NCI-H2171 (cell line): Measurements from ENCODE around the gene SLC9C1.

Source experiments
- DNase-seq: peaks from one replicate; lab custom pipeline; 2025; lab: John Stamatoyannopoulos, UW

The SLC9C1 gene

DNA sequence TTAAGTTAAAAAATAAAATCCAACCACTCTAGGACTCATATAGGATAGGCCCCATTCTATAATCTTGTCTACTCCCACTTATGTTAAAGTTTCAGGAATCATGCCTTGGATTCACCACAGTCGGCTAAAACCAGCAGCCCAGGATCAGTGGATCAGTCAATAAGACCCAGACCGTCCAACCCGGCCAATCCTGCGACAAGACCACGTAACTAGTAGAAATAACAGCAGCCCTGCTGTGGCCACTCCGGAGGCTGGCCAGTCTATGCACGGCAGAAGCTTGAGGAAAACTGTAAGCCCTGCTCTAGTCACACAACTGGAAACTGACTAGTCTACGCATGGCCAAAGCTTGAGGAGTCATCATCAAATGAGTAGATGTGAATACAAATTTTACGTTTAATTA lies 12.8 kb upstream of the SLC9C1 start:
- no peak for DNase-seq

DNA sequence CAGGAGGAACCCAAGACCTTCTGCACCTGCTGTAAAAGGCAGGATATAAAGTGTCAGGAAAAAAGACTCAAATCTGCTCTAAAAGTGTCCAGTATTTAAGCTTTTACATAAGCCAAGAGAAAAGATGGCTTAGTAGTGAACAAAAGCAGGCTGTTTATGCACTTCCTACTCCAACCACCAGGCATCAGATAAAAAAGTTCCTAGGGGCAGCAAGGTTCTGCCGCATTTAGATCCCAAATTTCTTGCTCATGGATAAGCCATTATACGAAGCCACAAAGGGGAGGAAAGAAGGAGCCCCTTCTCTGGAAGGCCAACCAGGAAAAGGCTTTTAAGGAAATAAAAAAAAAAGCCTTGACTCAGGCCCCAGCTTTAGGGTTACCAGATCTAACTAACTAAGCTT lies 10.6 kb upstream of the SLC9C1 start:
- DNase-seq, result no peak

DNA sequence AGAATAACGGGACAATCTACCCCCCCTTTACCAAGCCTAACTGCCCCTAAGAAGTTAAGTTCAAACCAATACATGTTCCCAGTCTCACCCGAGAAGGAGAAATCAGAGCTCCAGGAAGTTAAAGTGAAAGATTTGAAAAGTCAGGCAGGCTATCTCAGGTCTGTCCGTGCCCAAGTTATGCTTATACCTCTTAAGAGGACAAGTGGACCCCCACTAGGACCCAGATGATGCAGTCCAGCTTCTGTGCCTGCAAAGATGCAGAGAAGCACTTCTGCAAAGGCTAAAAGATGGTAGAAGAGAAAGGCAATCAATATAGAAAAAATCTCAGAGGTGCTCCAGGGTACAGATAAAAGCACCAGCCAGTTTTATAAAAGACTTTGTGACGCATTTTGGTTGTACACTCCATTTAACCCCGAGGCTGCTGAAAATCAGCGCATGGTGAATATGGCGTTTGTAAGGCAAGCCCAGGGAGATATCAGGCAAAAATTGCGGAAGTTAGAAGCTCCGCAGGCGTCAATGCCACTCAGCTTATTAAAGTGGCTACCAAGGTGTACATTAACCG lies 9.8 kb upstream of the SLC9C1 start:
- no peak for DNase-seq

DNA sequence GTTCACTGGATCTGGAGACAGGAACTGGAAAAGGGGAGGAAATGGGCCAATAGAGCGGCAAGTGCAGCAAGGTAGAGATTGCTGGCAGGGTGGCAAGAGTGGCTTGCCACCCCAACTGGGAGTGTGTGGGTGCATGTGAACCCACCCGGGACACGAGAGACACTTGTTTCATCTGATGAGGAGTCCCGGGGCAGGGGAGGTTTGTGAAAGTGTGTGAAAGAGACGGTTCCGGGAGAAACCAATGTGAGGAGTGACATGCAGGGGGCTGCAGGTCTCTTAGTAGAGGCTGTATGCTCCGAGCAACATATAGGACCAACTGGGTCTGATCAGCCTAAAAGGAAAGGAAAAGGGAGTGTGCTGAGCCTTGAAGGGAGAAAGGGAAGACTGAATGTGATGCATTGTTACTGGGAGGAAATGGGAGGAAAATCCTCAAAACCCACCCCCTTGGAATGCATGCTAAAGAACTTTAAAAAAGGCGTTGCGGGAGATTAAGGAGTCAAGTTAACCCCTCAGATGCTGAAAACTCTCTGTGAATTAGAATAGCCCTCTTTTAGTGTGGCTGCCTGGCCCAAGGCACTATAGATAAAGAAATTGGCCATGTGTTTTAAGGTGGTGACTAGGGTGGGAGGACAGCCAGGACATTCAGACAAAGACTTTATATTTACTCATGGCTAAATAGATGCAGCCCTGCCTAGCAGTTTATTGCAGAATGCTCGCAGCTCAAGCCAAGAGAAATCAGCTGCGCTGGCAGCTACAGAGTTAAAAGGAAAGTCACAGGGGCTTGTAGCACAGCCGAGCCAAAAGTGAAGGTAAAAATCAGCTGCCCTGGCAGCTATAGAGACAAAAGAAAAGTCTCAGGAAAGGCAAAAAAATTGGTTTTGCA lies 9.1 kb upstream of the SLC9C1 start:
- DNase-seq, result no peak

DNA sequence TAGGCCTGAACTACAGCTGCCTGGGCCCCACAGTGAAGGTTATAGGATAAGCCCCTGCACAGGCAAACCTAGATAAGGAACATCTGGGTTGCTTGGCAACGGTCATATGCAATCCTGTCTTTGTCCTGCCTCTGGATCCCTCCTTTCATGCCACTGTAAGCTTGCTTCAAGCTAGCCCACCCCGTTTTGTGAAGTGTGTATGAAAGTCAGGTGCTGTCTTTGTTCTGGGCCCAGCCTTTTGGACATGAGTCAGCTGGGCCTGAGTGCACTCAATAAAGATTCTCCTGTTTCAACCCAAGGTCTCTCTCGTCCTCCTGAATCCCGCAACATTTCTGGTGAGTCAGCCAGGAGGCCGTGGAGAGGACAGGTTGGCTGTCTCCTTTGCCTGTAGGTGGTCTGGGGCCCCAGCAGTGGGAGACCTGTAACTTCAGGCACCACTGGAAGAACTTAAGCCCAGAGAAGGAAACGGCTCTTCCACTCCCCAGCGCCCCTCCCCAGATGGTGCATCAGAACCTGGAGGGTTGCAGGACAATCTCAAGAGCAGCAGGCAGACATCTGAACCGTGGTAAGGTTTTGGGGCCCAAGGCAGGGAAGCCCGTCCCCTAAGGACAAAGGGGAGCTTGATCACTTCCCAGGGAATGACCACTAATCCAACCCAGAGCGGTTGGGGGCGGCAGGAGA lies 8.3 kb upstream of the SLC9C1 start:
- DNase-seq, result peak; percentile 21

DNA sequence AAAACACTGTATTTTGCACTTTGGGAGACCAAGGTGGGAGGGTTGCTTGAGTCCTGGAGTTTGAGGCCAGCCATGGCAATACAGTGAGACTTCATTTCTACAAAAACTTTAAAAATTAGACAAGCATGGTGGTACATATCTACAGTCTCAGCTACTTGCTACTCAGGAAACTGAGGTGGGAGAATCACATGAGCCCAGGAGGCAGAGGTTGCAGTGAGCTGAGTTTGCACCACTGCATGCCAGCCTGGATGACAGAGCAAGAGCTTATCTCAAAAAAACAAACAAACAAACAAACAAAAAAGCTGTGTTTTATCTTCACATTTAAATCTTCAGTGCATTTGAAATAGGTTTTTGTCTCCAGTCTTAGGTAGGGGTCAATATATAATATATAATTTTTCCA lies 4.8 kb upstream of the SLC9C1 start:
- no peak for DNase-seq

DNA sequence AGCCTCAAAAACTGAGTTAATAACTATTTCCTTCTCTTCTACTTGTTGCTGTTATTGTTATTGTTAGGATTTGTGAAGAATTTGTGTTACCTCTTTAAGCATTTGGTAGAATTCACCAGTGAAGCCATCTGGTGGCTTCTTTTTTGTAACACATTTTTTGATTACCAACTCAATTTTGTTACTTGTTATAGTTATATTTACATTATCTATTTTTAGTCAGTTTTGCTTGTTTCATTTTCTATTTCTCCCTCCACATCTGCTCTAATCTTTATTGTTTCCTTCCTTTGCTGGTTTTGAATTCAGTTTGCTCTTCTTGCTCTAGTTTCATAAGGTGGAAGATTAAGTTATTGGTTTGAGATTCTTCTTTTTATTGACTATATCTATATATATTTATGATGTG lies 3.7 kb upstream of the SLC9C1 start:
- no peak for DNase-seq

DNA sequence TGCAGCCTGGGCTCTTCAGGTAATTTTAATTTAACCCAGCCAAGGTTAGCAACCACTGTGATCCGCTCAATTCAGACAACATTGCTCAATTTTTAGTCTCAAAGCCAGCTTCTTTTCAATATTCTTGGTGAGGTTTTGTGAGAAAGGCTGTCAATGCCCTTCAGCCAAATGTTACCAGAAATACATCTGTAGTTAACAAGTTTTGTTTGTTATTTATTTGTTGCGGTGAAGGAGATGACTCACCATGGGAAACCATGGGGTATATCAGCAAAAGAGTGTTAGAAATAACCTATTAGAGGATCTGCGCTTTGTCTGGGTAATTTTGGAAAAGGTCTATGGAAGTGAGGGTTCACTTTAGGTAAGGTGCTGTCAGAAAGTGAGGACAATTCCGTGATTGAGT lies 5.0 kb downstream of the SLC9C1 start:
- DNase-seq, result no peak

DNA sequence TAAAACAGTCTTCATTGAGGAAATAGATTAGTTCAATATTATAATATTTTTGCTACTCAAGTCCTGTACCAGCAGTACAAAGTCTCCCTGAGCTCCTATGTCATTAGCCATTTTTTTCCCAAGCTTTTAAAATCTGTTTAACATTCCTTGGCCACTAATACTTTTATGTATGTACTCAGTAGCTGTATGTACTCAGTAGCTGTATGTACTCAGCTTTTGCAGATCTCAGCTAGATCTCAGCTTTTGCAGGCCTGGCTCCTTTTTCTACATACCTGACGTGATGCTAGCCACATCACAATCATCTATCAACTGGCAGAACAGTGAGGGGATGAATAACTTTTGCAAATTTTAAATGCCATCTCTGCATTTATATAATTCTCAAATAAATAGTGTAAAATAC lies 13.8 kb downstream of the SLC9C1 start:
- DNase-seq, result no peak

DNA sequence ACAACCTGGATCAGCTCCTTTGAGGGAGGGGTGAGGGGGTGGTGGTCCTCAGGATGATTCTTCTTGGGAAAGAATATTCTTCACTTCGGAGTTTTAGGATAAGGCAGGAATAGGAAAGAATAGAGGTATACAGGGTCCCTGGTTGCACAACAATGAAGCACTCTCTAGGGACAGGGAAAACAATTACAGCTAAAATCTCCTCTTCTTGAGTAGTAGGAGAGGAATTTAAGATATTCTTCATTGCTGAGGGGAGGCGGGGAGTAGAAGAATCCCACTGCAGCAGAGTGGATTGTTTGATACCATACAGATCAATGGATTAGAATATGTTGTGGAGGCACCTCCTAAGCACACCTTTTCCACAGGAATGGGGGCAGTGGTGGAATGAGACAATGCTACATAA lies 20.5 kb downstream of the SLC9C1 start:
- peak; percentile 67 for DNase-seq

DNA sequence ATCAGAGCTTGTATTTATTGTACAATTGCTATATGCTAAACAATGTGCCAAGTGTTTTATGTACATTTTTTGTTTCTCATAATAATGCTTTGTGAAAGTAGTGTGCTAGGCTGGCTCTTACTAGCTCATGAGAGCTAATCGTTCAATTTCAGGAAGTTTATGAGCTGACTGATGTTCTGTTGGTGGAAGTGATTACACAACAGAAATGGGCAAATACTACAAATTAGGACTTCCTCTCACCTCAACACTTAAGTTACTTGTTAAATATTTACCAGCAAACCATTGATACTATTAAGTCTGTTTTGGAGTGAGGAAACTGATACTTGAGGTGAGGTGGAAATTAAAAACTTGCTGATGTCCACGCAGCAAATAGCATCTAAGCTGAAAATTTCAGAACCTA lies 32.3 kb downstream of the SLC9C1 start:
- no peak for DNase-seq

DNA sequence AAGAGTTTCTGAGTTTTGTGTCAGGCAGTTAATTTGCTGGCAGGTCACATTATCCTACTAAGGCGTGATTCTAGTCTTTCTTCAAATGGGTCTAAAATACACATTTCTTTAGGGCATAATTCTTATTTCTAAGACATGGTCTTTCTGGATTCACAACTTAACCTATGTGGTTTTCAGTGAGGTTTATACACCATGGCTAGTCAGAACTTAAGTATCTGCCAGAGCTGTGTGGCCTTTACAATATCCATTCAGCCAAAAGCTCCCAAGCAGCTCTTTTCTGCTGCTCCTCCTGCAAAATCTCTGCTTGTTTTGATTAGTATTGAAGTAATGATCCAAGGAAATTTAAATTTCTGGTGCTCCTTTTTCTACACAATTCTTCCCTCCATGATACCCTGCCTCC lies 33.5 kb downstream of the SLC9C1 start:
- no peak for DNase-seq

DNA sequence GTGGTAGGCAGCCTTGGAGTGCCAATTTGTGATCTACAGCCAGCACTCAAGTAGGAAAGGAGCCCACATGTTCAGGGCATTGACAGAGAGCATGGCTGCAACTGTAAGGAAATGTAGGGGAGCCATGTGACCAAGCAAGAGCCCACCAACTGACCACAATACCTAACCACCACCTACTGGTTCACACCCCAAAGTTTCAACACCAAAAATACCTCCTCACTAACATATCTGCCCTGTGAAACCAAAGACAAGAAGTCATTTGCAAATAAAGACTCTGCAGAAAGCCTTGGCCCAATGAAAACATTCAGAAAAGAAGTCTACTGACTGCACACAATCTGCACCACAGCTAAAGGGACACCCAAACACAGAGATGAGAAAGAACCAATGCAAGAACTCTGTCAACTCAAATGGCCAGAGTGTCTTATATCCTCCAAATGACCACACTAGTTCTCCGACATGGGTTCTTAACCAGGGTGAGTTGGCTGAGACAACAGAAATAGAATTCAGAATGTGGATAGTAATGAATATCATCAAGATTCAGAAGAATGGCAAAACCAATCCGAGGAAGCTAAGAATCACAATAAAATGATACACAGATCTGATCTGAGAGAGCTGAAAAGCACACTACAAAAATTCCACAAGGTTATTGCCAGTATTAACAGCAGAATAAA lies 40.6 kb downstream of the SLC9C1 start:
- DNase-seq, result no peak

DNA sequence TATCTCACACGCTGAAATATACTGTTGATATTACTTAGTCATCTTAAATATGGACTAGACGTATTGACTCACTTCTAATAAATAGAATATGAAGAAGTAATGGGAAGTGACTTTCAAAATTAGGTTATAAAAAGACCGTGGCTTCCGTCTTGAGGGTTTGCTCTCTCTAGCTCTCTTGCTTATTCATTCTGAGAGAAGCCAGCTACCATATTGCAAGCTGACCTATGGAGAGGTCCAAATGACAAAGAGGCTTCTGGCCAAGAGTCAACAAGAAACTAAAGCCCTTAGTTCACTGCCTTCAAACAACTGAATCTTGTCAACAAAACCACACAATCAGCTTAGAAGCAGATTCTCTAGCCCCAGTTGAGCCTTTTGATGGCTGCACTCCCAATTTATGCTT lies 46.1 kb downstream of the SLC9C1 start:
- no peak for DNase-seq

DNA sequence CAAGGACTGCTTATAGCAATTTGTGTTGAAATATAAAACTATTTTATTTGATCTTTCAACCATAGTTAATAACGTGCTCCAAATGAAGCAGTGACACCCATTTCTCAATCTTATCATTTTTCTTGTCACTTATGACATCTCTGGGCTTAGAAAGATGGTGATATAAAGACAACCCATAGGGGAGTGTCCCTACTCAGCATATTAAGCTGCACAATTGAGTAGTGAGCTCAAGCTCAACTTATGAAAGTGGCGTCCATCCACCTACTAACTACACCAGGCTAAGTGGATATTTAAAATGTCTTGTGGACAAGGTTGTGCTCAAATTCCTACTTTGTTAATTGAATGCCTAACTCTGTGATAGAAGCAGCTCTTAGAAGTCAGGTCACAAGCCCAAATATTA lies 46.7 kb downstream of the SLC9C1 start:
- DNase-seq, result no peak

DNA sequence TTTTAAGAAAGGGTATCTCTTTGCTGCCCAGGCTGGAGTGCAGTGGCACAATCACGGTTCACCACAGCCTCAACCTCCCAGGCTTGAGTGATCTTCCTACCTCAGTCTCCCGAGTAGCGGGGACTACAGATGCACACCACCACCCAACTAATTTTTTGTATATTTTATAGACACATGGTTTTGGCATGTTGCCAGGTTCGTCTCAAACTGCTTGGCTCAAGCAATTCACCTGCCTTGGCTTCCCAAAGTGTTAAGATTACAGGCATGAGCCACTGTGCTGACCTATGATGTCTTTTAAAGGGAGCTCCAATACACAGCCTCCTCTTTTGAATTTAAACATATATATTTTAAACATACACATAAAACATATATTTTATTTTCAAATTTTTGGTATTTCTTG lies 60.9 kb downstream of the SLC9C1 start:
- no peak for DNase-seq

DNA sequence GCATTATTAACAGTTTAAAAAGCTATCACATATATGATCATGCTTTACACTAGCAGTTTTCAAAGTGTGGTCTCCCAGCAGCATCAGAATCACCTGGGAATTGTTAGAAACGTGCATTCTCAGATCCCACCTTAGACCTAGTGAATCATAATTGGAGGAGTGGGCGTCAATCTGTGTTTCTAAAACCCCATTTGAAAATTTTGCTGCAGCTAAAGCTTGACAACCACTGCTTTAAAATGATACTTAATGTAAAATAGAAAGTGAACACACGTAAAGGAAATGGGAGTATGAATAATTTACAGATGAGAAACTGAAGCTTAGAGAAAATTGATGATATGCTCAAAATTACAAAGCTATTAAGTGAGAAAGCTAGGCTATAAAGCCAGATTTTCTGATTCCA lies 62.3 kb downstream of the SLC9C1 start:
- no peak for DNase-seq

DNA sequence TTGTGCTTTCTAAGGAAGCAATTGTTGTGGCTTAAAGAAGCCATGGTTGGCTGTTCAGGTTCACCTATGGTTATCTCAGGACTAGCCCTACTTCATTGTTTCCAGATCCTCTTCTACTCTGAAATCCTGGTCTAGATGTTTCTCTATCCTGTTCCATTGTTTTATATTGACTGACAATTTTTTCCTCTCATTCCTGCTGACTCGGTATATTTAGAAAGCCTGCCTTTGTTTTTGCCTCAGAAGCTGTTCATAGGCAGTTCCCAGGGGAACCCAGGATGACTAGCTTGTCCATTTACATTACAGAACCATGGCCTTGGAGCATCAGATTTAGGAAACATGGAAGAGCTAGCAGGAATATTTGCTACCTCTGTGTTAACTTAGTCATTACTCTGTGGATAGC lies 64.0 kb downstream of the SLC9C1 start:
- DNase-seq, result no peak

DNA sequence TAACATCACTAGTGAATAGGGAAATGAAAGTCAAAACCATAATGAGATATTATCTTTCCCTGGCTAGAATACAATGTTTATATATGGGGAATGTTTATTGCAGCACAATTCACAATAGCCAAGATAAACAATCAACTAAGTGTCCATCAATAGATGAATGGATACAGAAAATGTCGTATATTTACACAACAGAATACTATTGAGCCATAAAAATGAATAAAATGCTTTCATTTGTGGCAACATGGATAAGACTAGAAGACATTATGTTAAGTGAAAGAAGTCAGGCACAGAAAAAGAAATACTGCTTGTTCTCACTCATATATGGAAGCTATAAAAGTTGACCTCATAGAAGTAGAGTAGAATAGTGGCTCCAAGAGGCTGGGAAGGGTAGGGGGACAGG lies 65.2 kb downstream of the SLC9C1 start:
- no peak for DNase-seq

DNA sequence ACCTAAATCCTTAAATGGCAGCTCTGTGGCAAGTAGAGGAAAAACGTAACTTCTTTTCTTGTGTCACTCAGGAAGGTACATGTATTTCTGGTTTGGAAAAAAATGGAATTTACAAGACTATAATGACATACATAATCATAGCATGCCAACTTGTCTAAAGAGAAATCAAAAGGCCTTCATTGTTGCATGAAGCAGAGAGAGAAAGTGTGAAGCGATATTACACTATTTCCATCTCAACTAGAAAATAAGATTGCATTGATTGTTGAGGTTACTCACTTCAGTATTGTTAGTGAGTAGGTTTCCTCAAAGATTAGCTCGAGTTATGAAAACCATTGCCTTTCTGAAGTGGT lies 93.7 kb downstream of the SLC9C1 start:
- no peak for DNase-seq

DNA sequence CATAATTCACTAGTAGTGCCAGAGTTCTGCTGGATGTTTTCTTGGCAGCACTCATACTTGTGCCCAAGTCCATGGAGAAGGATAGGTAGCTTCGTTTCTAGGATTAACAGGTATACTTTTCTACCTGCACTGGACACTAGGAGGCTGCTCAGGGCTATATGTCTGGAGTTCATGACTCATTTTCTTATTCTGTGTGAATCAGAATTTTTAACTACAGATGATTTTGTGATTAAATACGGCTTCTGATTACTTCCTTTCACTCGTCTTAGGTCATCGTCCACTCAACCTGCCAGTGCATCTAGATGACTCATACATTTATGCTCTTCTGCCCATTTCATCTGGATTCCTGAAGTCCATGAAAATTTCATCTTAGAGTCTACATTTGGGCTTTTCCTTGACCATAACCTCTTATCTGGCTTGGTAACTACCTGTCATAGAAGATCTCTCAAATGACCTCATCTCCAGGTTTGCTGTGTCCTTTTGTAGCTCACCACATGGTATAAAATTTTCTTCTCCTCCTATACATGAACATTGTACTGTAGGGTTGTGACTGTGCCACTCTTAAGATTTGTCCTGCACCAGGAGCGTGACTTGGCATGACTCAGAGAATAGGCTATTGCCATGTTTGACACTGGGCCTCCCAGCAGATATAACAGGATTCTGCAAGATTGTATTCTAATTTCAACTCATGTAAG lies 94.2 kb downstream of the SLC9C1 start:
- no peak for DNase-seq

DNA sequence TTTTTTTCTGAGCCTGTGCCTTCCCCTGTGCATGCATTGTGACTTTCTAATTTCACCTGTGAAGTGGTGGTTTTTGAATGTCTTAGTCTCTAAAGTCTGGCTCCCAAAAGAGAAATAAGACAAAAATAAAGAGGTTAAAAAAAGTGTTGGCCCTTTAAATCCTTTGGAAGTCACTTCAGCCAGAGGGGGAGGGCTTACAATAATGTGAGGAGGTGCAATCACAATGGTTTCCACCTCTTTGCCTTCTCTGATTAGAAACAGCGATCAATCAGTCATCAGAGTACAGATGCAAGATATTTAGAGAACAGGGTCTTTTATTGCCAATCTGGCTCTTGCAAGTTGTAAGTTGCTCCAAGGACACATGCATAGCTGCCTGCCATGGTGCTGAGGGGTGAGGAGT lies 96.9 kb downstream of the SLC9C1 start:
- no peak for DNase-seq
